ENCODE data around the gene ZMYND8.
"Not testable (repeated sequence)": the region's sequence is repeated elsewhere in the genome, so short reads cannot be mapped to it uniquely, and the experiment has no call there.

ZMYND8 gene

GRCh38 chr20:47269309-47270165 lies 87.0 kb downstream of the ZMYND8 start:
- TF ChIP-seq CTCF (IDR thresholded peaks at IDR 0.05) (no peak), ZFX (IDR thresholded peaks at IDR 0.05; ENCODE audit: borderline replicate concordance) (no peak)
- H3K27ac ChIP-seq: no peak overlapping the region

- H3K27ac ChIP-seq: no peak overlapping the region
- TF ChIP-seq CTCF (IDR thresholded peaks at IDR 0.05): no peak
- TF ChIP-seq ZFX (IDR thresholded peaks at IDR 0.05; ENCODE audit: borderline replicate concordance): no peak
Observed at GRCh38 chr20:47267621-47268020, 88.9 kb downstream of the ZMYND8 start.

GRCh38 chr20:47266847-47267515 lies 89.5 kb downstream of the ZMYND8 start:
- no peak overlapping the region for H3K27ac ChIP-seq
- no peak for TF ChIP-seq CTCF (IDR thresholded peaks at IDR 0.05)
- no peak for TF ChIP-seq ZFX (IDR thresholded peaks at IDR 0.05; ENCODE audit: borderline replicate concordance)

GRCh38 chr20:47265984-47266383 lies 90.5 kb downstream of the ZMYND8 start:
- TF ChIP-seq ZFX (IDR thresholded peaks at IDR 0.05; ENCODE audit: borderline replicate concordance): no peak
- no peak for TF ChIP-seq CTCF (IDR thresholded peaks at IDR 0.05)
- no peak overlapping the region for H3K27ac ChIP-seq

GRCh38 chr20:47265214-47265613 lies 91.3 kb downstream of the ZMYND8 start:
- TF ChIP-seq CTCF (IDR thresholded peaks at IDR 0.05) (no peak), ZFX (IDR thresholded peaks at IDR 0.05; ENCODE audit: borderline replicate concordance) (no peak)
- H3K27ac ChIP-seq: no peak overlapping the region

- not testable (repeated sequence) for H3K27ac ChIP-seq
Observed at GRCh38 chr20:47264137-47264769, 92.2 kb downstream of the ZMYND8 start.

GRCh38 chr20:47263465-47264084 lies 92.9 kb downstream of the ZMYND8 start:
- TF ChIP-seq ZFX (IDR thresholded peaks at IDR 0.05; ENCODE audit: borderline replicate concordance) (no peak), CTCF (IDR thresholded peaks at IDR 0.05) (no peak)
- H3K27ac ChIP-seq: no peak overlapping the region
